Smooth muscle cell (in vitro differentiated cells): ENCODE results near the gene CCNB3. TPM values are rescaled to one million over a fixed set of nuclear protein-coding genes. Genes with fewer than 3 reads are reported as not detected.

ENCODE experiments used
- DNase-seq: peaks from one replicate; lab custom pipeline; 2025; ENCODE audit not compliant: unreplicated experiment; lab: John Stamatoyannopoulos, UW
- H2AFZ ChIP-seq: fragments of 200-600 bp; sonication (generic); 2 replicates; pipeline ENCODE4 v1.6.0; 2016; ENCODE audit warnings: antibody characterized with exemption, low read depth, mild to moderate bottlenecking
- H3F3A ChIP-seq: fragments of 200-600 bp; sonication (generic); 2 replicates; pipeline ENCODE4 v1.6.0; 2017; ENCODE audit warnings: antibody characterized with exemption, low read depth
- H3K27ac ChIP-seq: fragments of 200-600 bp; sonication (generic); 2 replicates; pipeline ENCODE4 v1.5.1; 2016; ENCODE audit warnings: low read depth, mild to moderate bottlenecking
- H3K27me3 ChIP-seq: fragments of 200-600 bp; sonication (generic); 2 replicates; pipeline ENCODE4 v1.6.1; 2016; ENCODE audit warnings: low read depth, mild to moderate bottlenecking
- H3K36me3 ChIP-seq: fragments of 200-600 bp; sonication (generic); 2 replicates; pipeline ENCODE4 v1.5.1; 2016; ENCODE audit warnings: low read depth
- H3K4me1 ChIP-seq: fragments of 200-600 bp; sonication (generic); 2 replicates; pipeline ENCODE4 v1.5.1; 2016; ENCODE audit warnings: low read depth
- H3K4me2 ChIP-seq: fragments of 200-600 bp; sonication (generic); 2 replicates; pipeline ENCODE4 v1.6.0; 2016; ENCODE audit warnings: mild to moderate bottlenecking
- H3K4me3 ChIP-seq: fragments of 200-600 bp; sonication (generic); 2 replicates; pipeline ENCODE4 v1.5.1; 2016; ENCODE audit warnings: mild to moderate bottlenecking
- H3K79me2 ChIP-seq: fragments of 200-600 bp; sonication (generic); 2 replicates; pipeline ENCODE4 v1.6.0; 2016; ENCODE audit warnings: low read depth, mild to moderate bottlenecking
- H3K9ac ChIP-seq: fragments of 200-600 bp; sonication (generic); 2 replicates; pipeline ENCODE4 v1.6.0; 2016; ENCODE audit warnings: low read depth
- H3K9me3 ChIP-seq: fragments of 200-600 bp; sonication (generic); replicated peaks from 2 replicates; pipeline ENCODE4 v1.5.1; 2016; ENCODE audit warnings: low read depth
- H4K20me1 ChIP-seq: fragments of 200-600 bp; sonication (generic); 2 replicates; pipeline ENCODE4 v1.6.0; 2016; ENCODE audit warnings: low read depth
- CTCF ChIP-seq: fragments of 200-600 bp; sonication (generic); IDR thresholded peaks from 2 replicates; pipeline ENCODE4 v1.5.1; 2017; ENCODE audit warnings: borderline replicate concordance, mild to moderate bottlenecking, antibody characterized with exemption; ENCODE audit not compliant: insufficient read depth, poor library complexity, severe bottlenecking
- WGBS: methylation state at CpG from one replicate; pipeline ENCODE4 v1.1.7; 2016; ENCODE audit warnings: low lambda C conversion rate; 5-methylcytosine and 5-hydroxymethylcytosine counted together
- polyA plus RNA-seq: library from polyadenylated mRNA; unstranded; fragments of >200 nt; fragmentation: Nextera tagmentation; extraction: Ambion mirVana; gene quantifications from 2 replicates; pipeline ENCODE4 v1.2.1, GENCODE V29; 2016
- small RNA-seq: library from RNA; depleted of rRNA; stranded (forward); fragments of <200 nt; gene quantifications from one replicate; pipeline ENCODE3, GENCODE V24; 2014
- total RNA-seq: library from RNA; depleted of rRNA; stranded (reverse); fragments of >200 nt; gene quantifications from 2 replicates; pipeline ENCODE4 v1.2.3, GENCODE V29; 2014

The CCNB3 gene
- total and polyA plus RNA-seq, 2 experiments from 2014 or later, result 1.8 TPM; not detected in 1

GRCh38 chrX:50381729-50382415 lies 177.3 kb downstream of the CCNB3 start:
- Histone ChIP-seq H3K9me3 (peaks cover 3% of the 10 kb centered on the region), H3K4me3 (no peak overlapping the region), H3K27me3 (no peaks in the 10 kb centered on the region), H3K36me3 (no peaks in the 10 kb centered on the region), H3K9ac (no peak overlapping the region), H4K20me1 (no peaks in the 10 kb centered on the region), H3F3A (no peaks in the 10 kb centered on the region), H2AFZ (no peak overlapping the region), H3K4me1 (no peaks in the 10 kb centered on the region), H3K4me2 (no peak overlapping the region), H3K79me2 (no peaks in the 10 kb centered on the region), H3K27ac (no peak overlapping the region)
- no peak for DNase-seq
- no peak for TF ChIP-seq CTCF
- WGBS, result 78% methylated on average over 5 of the region's 5 CpGs

- WGBS, result 81% methylated on average over 2 of the region's 2 CpGs
- no peaks in the 10 kb centered on the region for H3K36me3 ChIP-seq
Observed at GRCh38 chrX:50386520-50386919, 182.0 kb downstream of the CCNB3 start.

GRCh38 chrX:50393902-50394301 lies 189.3 kb downstream of the CCNB3 start:
- no peak overlapping the region for H2AFZ ChIP-seq
- TF ChIP-seq CTCF, result no peak
- no peaks in the 10 kb centered on the region for H3K36me3 ChIP-seq
- H3K27me3 ChIP-seq, result no peaks in the 10 kb centered on the region
- 55% methylated on average over 2 of the region's 2 CpGs for WGBS
- no peak overlapping the region for H3K4me2 ChIP-seq
- H4K20me1 ChIP-seq, result no peaks in the 10 kb centered on the region
- no peak overlapping the region for H3K9ac ChIP-seq
- no peaks in the 10 kb centered on the region for H3K79me2 ChIP-seq
- no peak for DNase-seq
- H3K27ac ChIP-seq, result no peak overlapping the region
- H3K4me1 ChIP-seq, result no peaks in the 10 kb centered on the region
- H3F3A ChIP-seq, result no peaks in the 10 kb centered on the region
- H3K9me3 ChIP-seq, result no peaks in the 10 kb centered on the region
- H3K4me3 ChIP-seq, result no peak overlapping the region

More at GRCh38 chrX:50386520-50386919, 182.0 kb downstream of the CCNB3 start:
- no peak overlapping the region for H3K27ac ChIP-seq
- H3K4me3 ChIP-seq, result no peak overlapping the region
- no peak overlapping the region for H2AFZ ChIP-seq
- H3K4me2 ChIP-seq, result no peak overlapping the region
- H3K9me3 ChIP-seq, result peaks cover 3% of the 10 kb centered on the region
- H3K9ac ChIP-seq, result no peak overlapping the region
- no peaks in the 10 kb centered on the region for H3K27me3 ChIP-seq
- no peaks in the 10 kb centered on the region for H3F3A ChIP-seq
- H3K79me2 ChIP-seq, result no peaks in the 10 kb centered on the region
- no peaks in the 10 kb centered on the region for H3K4me1 ChIP-seq
- TF ChIP-seq CTCF, result no peak
- H4K20me1 ChIP-seq, result no peaks in the 10 kb centered on the region
- no peak for DNase-seq

Small RNA genes lying within 50 kb of the gene (small RNA-seq; reads per million reads assigned to genes)
- gene PYY3 (not detected), gene RF00019 (not detected)

Other genes with a start within 250 kb of the CCNB3 start
- not detected in 2 replicates for gene AKAP4, start 3.8 kb upstream of the CCNB3 start, total RNA-seq
- gene AKAP4, start 3.8 kb upstream of the CCNB3 start, polyA plus RNA-seq, result not detected in 2 replicates